IMR-90 (cell line): ENCODE results near the gene KIAA0319L. TPM values are rescaled to one million over a fixed set of nuclear protein-coding genes. Genes with fewer than 3 reads are reported as not detected.
A peak's percentile ranks its signal among the peaks of the same experiment; 100 is the strongest.

Source experiments
- ATAC-seq: fragments of 200-7000 bp; cut with Tn5 transposase; 2 replicates; pipeline ENCODE4 v1.9.1; 2020; ENCODE audit warnings: low read depth, mild to moderate bottlenecking, moderate library complexity
- BruUV-seq: library from RNA; stranded (reverse); fragments of 400-500 nt; replicated peaks from 2 replicates; lab custom pipeline; 2021; lab: Mats Ljungman, UMichigan
- CTCF ChIA-PET: fragments of 300-600 bp; formaldehyde crosslinking; extraction: SDS; loops from one replicate; lab custom pipeline; 2021; ENCODE audit warnings: antibody characterized with exemption; lab: Yijun Ruan, JAX
- POLR2A ChIA-PET: fragments of 300-600 bp; sonication (Branson Sonifier 250); formaldehyde crosslinking; loops from one replicate; lab custom pipeline; 2022; ENCODE audit warnings: antibody characterized with exemption; ENCODE audit not compliant: unreplicated experiment; lab: Charles Lee
- DNase-seq: peaks from one replicate; pipeline ENCODE4 v3.0.0; 2013
- H2AFZ ChIP-seq: replicated peaks from 2 replicates; pipeline ENCODE3; 2013; ENCODE audit warnings: low read length, mild to moderate bottlenecking; ENCODE audit not compliant: poor library complexity
- H2AK5ac ChIP-seq: 2 replicates; pipeline ENCODE4 v1.6.1; 2013; ENCODE audit warnings: low read depth, low read length, inconsistent platforms
- H2AK9ac ChIP-seq: replicated peaks from 2 replicates; pipeline ENCODE3; 2013; ENCODE audit warnings: mild to moderate bottlenecking, low read depth, low read length, moderate library complexity; ENCODE audit not compliant: poor library complexity
- H2BK120ac ChIP-seq: 2 replicates; pipeline ENCODE4 v1.6.1; 2013; ENCODE audit warnings: low read depth, low read length, inconsistent platforms
- H2BK15ac ChIP-seq: 3 replicates; pipeline ENCODE4 v1.6.1; 2013; ENCODE audit warnings: low read depth, low read length, inconsistent platforms
- H2BK20ac ChIP-seq: 2 replicates; pipeline ENCODE4 v1.6.1; 2013; ENCODE audit warnings: low read depth, mild to moderate bottlenecking, inconsistent platforms, low read length, moderate library complexity
- H2BK5ac ChIP-seq: 2 replicates; pipeline ENCODE4 v1.6.1; 2013; ENCODE audit warnings: mild to moderate bottlenecking, low read depth, low read length, inconsistent platforms; ENCODE audit not compliant: poor library complexity, severe bottlenecking
- H3K14ac ChIP-seq: replicated peaks from 2 replicates; pipeline ENCODE4 v1.6.1; 2013; ENCODE audit warnings: low read depth, low read length, inconsistent platforms
- H3K18ac ChIP-seq: 2 replicates; pipeline ENCODE4 v1.6.1; 2013; ENCODE audit warnings: low read depth, low read length, control low read depth
- H3K23ac ChIP-seq: 2 replicates; pipeline ENCODE4 v1.6.1; 2013; ENCODE audit warnings: low read depth, low read length, inconsistent platforms
- H3K27ac ChIP-seq: 2 replicates; pipeline ENCODE4 v1.5.1; 2013; ENCODE audit warnings: mild to moderate bottlenecking, control low read depth, low read length; ENCODE audit not compliant: insufficient read depth
- H3K27me3 ChIP-seq: 2 replicates; pipeline ENCODE4 v1.6.1; 2013; ENCODE audit warnings: low read length; ENCODE audit not compliant: control insufficient read depth, insufficient read depth
- H3K36me3 ChIP-seq: 2 replicates; pipeline ENCODE4 v1.6.1; 2013; ENCODE audit warnings: low read length, mixed read lengths; ENCODE audit not compliant: control insufficient read depth, insufficient read depth
- H3K4ac ChIP-seq: 2 replicates; pipeline ENCODE4 v1.6.1; 2013; ENCODE audit warnings: low read depth, low read length, inconsistent platforms
- H3K4me1 ChIP-seq: 2 replicates; pipeline ENCODE4 v1.6.1; 2013; ENCODE audit warnings: low read length, mixed read lengths; ENCODE audit not compliant: control insufficient read depth, insufficient read depth
- H3K4me2 ChIP-seq: 2 replicates; pipeline ENCODE4 v1.6.1; 2013; ENCODE audit warnings: low read depth, mild to moderate bottlenecking, control low read depth, low read length, moderate library complexity
- H3K4me3 ChIP-seq: 2 replicates; pipeline ENCODE4 v1.5.1; 2013; ENCODE audit warnings: low read depth, mild to moderate bottlenecking, control low read depth, low read length, moderate library complexity; ENCODE audit not compliant: insufficient read depth
- H3K56ac ChIP-seq: 2 replicates; pipeline ENCODE4 v1.6.1; 2013; ENCODE audit warnings: low read length, inconsistent platforms; ENCODE audit not compliant: insufficient read depth; ENCODE audit errors: extremely low read depth
- H3K79me1 ChIP-seq, 2 experiments: 2 replicates each; pipeline ENCODE4 v1.6.1; 2013; ENCODE audit warnings: low read length in 2 of 2, inconsistent platforms in 1 of 2, low read depth in 1 of 2
- H3K9ac ChIP-seq: 2 replicates; pipeline ENCODE4 v1.6.1; 2013; ENCODE audit warnings: low read depth, low read length, control low read depth
- H3K9me1 ChIP-seq: 2 replicates; pipeline ENCODE4 v1.6.1; 2013; ENCODE audit warnings: low read length, inconsistent platforms; ENCODE audit not compliant: insufficient read depth
- H3K9me3 ChIP-seq: 2 replicates; pipeline ENCODE4 v1.6.1; 2013; ENCODE audit warnings: low read length; ENCODE audit not compliant: control insufficient read depth, insufficient read depth
- H4K20me1 ChIP-seq: 2 replicates; pipeline ENCODE4 v1.6.1; 2013; ENCODE audit warnings: low read length, inconsistent platforms; ENCODE audit not compliant: insufficient read depth
- H4K5ac ChIP-seq: 2 replicates; pipeline ENCODE4 v1.6.1; 2013; ENCODE audit warnings: mild to moderate bottlenecking, low read depth, low read length, control low read depth
- H4K8ac ChIP-seq, 2 experiments: 2 replicates each; pipeline ENCODE4 v1.6.1; 2013; ENCODE audit warnings: low read depth in 2 of 2, low read length in 2 of 2, control low read depth in 1 of 2, inconsistent platforms in 1 of 2
- H4K91ac ChIP-seq: 2 replicates; pipeline ENCODE4 v1.6.1; 2013; ENCODE audit warnings: low read depth, low read length, inconsistent platforms; ENCODE audit not compliant: insufficient read depth
- BHLHE40 ChIP-seq: fragments of 150-350 bp; IDR thresholded peaks from 2 replicates; pipeline ENCODE4 v1.6.1; 2016; ENCODE audit warnings: mild to moderate bottlenecking, low read depth, low read length
- CEBPB ChIP-seq: IDR thresholded peaks from 2 replicates; pipeline ENCODE4 v1.6.1; 2012; ENCODE audit warnings: low read depth, low read length, improper control_type of control experiment
- MAZ ChIP-seq: IDR thresholded peaks from 2 replicates; pipeline ENCODE4 v1.6.1; 2012; ENCODE audit warnings: low read depth, mild to moderate bottlenecking, low read length, improper control_type of control experiment, moderate library complexity, borderline replicate concordance
- MXI1 ChIP-seq: IDR thresholded peaks from 2 replicates; pipeline ENCODE4 v1.6.1; 2012; ENCODE audit warnings: low read depth, mild to moderate bottlenecking, low read length, moderate library complexity, borderline replicate concordance
- POLR2A ChIP-seq: IDR thresholded peaks from 2 replicates; pipeline ENCODE4 v1.6.1; 2012; ENCODE audit warnings: mild to moderate bottlenecking, low read depth, low read length
- RFX5 ChIP-seq: IDR thresholded peaks from 2 replicates; pipeline ENCODE4 v1.8.0; 2012; ENCODE audit warnings: low read depth, mild to moderate bottlenecking, low read length, moderate library complexity
- WGBS, 2 experiments: methylation state at CpG; one replicate each; pipeline versions ENCODE4 v1.1.5 to v1.1.7; 2013; ENCODE audit warnings: missing lambda C conversion rate in 2 of 2; ENCODE audit not compliant: insufficient read length in 1 of 2; ENCODE audit errors: extremely low coverage in 2 of 2; 5-methylcytosine and 5-hydroxymethylcytosine counted together
- dilution Hi-C: fragments of 300-500 bp; cut with HindIII; formaldehyde crosslinking; loops from one replicate; pipeline ENCODE4 v1.14.3; 2018; ENCODE audit warnings: low sequenced_read_pairs; ENCODE audit not compliant: unreplicated experiment
- in situ Hi-C: fragments of 300-500 bp; cut with MboI; formaldehyde crosslinking; loops from 3 replicates; pipeline ENCODE4 v1.14.3; 2019; ENCODE audit warnings: low sequenced_read_pairs, inconsistent platforms, mixed read lengths
- intact Hi-C: fragments of 100-400 bp; cut with micrococcal nuclease; formaldehyde crosslinking; loops from 2 replicates; pipeline ENCODE4 v1.10.0; 2022
- polyA plus RNA-seq, 3 experiments: library from polyadenylated mRNA; depleted of rRNA; stranded (reverse); fragments of >200 nt; gene quantifications; 2 replicates each; pipeline ENCODE4 v1.2.3, GENCODE V29; 2012; ENCODE audit warnings: low replicate concordance in 1 of 3
- total RNA-seq: library from RNA; depleted of rRNA; stranded (reverse); fragments of >200 nt; gene quantifications from 2 replicates; pipeline ENCODE4 v1.2.3, GENCODE V29; 2012
- TF ChIP-seq, protein P1 (sequence below): fragments of 150-350 bp; IDR thresholded peaks from 2 replicates; pipeline ENCODE4 v1.6.1; 2016; ENCODE audit warnings: low read depth, mild to moderate bottlenecking, low read length, moderate library complexity, borderline replicate concordance
- TF ChIP-seq, protein P2 (sequence below): fragments of 150-350 bp; IDR thresholded peaks from 2 replicates; pipeline ENCODE4 v1.6.1; 2017; ENCODE audit warnings: mild to moderate bottlenecking, antibody characterized with exemption, low read length, low read depth

The KIAA0319L gene
- total and polyA plus RNA-seq, 2 of the 4 experiments (the other 2 are of a cell fraction), result 38.0 to 49.8 TPM

DNA sequence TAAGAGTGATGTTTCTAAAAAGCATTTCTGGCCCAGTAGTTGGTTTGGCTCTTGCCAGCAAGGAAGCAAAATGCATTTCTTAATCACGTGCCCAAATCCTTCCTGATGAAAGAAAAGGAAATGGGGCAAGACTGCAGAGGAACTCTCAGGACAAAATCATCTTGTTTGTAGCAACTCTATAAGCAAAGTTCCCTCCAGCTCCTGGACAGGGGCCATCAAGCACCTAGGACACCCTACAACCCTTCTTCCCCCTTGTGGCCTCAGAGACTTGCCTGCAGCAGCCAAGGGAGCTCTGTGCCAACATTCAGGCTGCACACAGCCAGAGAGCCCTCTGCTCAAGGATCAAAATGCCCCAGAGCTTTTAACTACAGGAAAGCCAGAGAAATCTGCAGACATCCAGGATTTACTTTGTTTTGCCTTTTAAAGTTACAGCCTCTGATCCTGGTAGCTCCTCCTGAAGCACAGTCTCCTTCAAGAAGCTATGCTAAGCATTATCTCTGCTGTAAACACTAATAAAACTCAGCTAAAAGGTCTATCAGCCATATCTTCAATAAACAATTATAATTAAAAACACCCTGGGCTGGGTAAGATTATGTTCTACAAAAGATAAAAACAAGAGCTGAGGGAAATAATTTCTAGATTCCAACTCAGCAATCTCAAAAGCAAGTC lies 105.0 kb downstream of the KIAA0319L start:
- H3K56ac ChIP-seq, result no peak overlapping the region
- no peak overlapping the region for H2BK20ac ChIP-seq
- H2BK120ac ChIP-seq, result 0 out of 2 replicates have a peak overlapping the region, but pooled peaks have one; percentile 3
- peak overlapping the region; percentile 34; the same call in 1 of the 2 replicates for H3K4ac ChIP-seq
- BruUV-seq, result no TSS peak
- H3K9ac ChIP-seq, result no peak overlapping the region
- H2AK9ac ChIP-seq, result no peak overlapping the region
- H3K18ac ChIP-seq, result no peak overlapping the region
- peaks cover 4% of the 10 kb centered on the region; the same call in 1 of the 2 replicates for H4K20me1 ChIP-seq
- H3K27me3 ChIP-seq, result no peaks in the 10 kb centered on the region
- CTCF ChIA-PET, result interaction anchor here (0.6 to 2.7 kb wide), 12 partner anchors 8 to 263 kb away, joined by 3 to 21 read pairs (median 3); partner anchors contain the start of gene KIAA0319L
- in situ Hi-C loops (loop anchor here (5.0 kb wide), 2 partner anchors 110 to 265 kb away; partner anchors contain the start of gene C1orf216), intact Hi-C loops (loop anchor here (5.0 kb wide), 1 partner anchor 185 kb away; no protein-coding TSS in a partner anchor), dilution Hi-C loops (no loop called here)
- peak overlapping the region; percentile 17; the same call in 1 of the 2 replicates for H3K14ac ChIP-seq
- no peak overlapping the region for H2AK5ac ChIP-seq
- H3K4me1 ChIP-seq, result peaks cover 25% of the 10 kb centered on the region
- ATAC-seq, result no peak
- no peaks in the 10 kb centered on the region for H3K9me3 ChIP-seq
- no peak overlapping the region for H3K4me2 ChIP-seq
- DNase-seq, result peak; percentile 72
- no peak overlapping the region for H2AFZ ChIP-seq
- WGBS, 2 experiments, result no CpG with 5 or more reads among the region's 1 CpG
- no peak for TF ChIP-seq POLR2A
- peak; percentile 50; the same call in 1 of the 2 replicates for TF ChIP-seq CEBPB
- TF ChIP-seq MXI1, result no peak
- no peak for TF ChIP-seq MAZ
- peak; percentile 75 for TF ChIP-seq BHLHE40
- TF ChIP-seq, protein P1, sequence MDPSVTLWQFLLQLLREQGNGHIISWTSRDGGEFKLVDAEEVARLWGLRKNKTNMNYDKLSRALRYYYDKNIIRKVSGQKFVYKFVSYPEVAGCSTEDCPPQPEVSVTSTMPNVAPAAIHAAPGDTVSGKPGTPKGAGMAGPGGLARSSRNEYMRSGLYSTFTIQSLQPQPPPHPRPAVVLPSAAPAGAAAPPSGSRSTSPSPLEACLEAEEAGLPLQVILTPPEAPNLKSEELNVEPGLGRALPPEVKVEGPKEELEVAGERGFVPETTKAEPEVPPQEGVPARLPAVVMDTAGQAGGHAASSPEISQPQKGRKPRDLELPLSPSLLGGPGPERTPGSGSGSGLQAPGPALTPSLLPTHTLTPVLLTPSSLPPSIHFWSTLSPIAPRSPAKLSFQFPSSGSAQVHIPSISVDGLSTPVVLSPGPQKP, result no peak
- no peak for TF ChIP-seq RFX5
- TF ChIP-seq, protein P2, sequence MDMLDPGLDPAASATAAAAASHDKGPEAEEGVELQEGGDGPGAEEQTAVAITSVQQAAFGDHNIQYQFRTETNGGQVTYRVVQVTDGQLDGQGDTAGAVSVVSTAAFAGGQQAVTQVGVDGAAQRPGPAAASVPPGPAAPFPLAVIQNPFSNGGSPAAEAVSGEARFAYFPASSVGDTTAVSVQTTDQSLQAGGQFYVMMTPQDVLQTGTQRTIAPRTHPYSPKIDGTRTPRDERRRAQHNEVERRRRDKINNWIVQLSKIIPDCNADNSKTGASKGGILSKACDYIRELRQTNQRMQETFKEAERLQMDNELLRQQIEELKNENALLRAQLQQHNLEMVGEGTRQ, result peak; percentile 80
- POLR2A ChIA-PET, result interaction anchor here (0.6 to 1.3 kb wide), 4 partner anchors 104 to 116 kb away, joined by 3 to 4 read pairs (median 4); partner anchors contain the start of genes KIAA0319L and NCDN
- no peak overlapping the region for H4K91ac ChIP-seq
- no peak overlapping the region for H2BK5ac ChIP-seq
- H3K36me3 ChIP-seq, result peaks cover 12% of the 10 kb centered on the region; the same call in 1 of the 2 replicates
- peaks cover 18% of the 10 kb centered on the region for H3K9me1 ChIP-seq
- no peak overlapping the region for H3K23ac ChIP-seq
- no peak overlapping the region for H2BK15ac ChIP-seq
- H4K8ac ChIP-seq, result peak overlapping the region in 1 of 2 experiments; percentile 18; a peak in 1 of 4 replicates
- H3K4me3 ChIP-seq, result no peak overlapping the region
- peaks cover 7 to 22% of the 10 kb centered on the region in 2 experiments; a peak in 3 of 4 replicates for H3K79me1 ChIP-seq
- H3K27ac ChIP-seq, result peak overlapping the region; percentile 68; the same call in 1 of the 2 replicates
- H4K5ac ChIP-seq, result no peak overlapping the region
